GM12875 (cell line): Measurements from ENCODE around the gene BCAR3.

Experiments used
- H3K4me3 ChIP-seq: one replicate; pipeline ENCODE4 v1.5.1; 2011; ENCODE audit warnings: low read depth, low read length, control low read depth
- CTCF ChIP-seq: IDR thresholded peaks from 2 replicates; pipeline ENCODE4 v1.5.1; 2011; ENCODE audit warnings: low read depth, mild to moderate bottlenecking, control low read depth, inconsistent platforms, low read length, moderate library complexity, borderline replicate concordance; ENCODE audit not compliant: insufficient read depth

BCAR3 gene

GRCh38 chr1:93680076-93680419 is 1.6 kb downstream of the BCAR3 start:
- no peak for TF ChIP-seq CTCF
- H3K4me3 ChIP-seq: no peak overlapping the region

- no peak for TF ChIP-seq CTCF
- no peak overlapping the region for H3K4me3 ChIP-seq
Observed at GRCh38 chr1:93679546-93679945, 2.1 kb downstream of the BCAR3 start.

GRCh38 chr1:93678946-93679480 is 2.6 kb downstream of the BCAR3 start:
- no peak overlapping the region for H3K4me3 ChIP-seq
- no peak for TF ChIP-seq CTCF

GRCh38 chr1:93678491-93678890 is 3.1 kb downstream of the BCAR3 start:
- H3K4me3 ChIP-seq: no peak overlapping the region
- no peak for TF ChIP-seq CTCF

GRCh38 chr1:93677729-93678128 is 3.9 kb downstream of the BCAR3 start:
- TF ChIP-seq CTCF: no peak
- no peak overlapping the region for H3K4me3 ChIP-seq

- no peak overlapping the region for H3K4me3 ChIP-seq
- no peak for TF ChIP-seq CTCF
Observed at GRCh38 chr1:93676427-93676826, 5.2 kb downstream of the BCAR3 start.

- no peak for TF ChIP-seq CTCF
- H3K4me3 ChIP-seq: no peak overlapping the region
Observed at GRCh38 chr1:93675931-93676330, 5.7 kb downstream of the BCAR3 start.
